HG03354 (cell line): ENCODE data around the gene SLIT1.

ENCODE experiments used
- ATAC-seq: cut with Tn5 transposase; IDR thresholded peaks from one replicate; pipeline ENCODE4 v1.9.1; 2021; ENCODE audit warnings: mild to moderate bottlenecking; ENCODE audit not compliant: unreplicated experiment, poor library complexity, severe bottlenecking

SLIT1 gene

DNA sequence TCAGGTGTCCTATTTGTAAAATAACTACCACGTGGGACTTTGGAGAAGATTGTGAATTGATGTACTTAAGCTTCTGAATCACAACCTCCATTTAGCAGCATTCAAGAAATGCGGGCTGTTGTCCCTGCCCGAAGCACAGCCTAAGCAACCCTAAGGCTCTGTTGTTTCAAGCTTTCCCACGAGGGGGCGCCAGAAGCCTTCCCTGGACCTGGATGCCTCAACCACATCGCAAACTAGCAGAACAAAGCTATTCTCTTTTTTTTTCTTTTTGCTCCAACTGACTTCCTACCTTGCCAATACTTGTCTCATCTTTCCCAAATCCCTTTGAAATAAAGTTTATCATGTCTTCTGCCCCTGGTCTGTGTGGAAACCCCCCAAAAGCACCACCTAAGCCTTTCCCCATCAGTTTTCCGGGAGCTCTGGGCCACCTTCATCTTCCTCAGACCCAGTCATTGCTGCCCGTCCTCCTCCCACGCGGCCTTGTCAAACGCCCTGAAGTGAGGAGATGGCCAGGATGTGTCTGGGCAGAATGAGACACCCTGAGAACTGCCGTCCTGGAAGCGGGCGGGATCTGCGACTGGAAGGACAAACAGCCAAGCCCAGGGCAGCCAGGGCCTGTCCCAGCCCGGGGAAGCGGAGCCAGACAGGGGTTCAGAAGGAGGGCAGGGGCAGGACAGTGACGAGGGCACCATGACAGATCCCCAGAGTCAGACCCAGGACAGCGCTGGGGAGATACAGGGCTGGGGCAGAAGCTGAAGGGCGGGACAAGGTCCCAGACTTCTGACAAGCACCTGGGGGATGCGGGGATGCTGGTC lies 112.7 kb downstream of the SLIT1 start:
- ATAC-seq = peak; percentile 53

DNA sequence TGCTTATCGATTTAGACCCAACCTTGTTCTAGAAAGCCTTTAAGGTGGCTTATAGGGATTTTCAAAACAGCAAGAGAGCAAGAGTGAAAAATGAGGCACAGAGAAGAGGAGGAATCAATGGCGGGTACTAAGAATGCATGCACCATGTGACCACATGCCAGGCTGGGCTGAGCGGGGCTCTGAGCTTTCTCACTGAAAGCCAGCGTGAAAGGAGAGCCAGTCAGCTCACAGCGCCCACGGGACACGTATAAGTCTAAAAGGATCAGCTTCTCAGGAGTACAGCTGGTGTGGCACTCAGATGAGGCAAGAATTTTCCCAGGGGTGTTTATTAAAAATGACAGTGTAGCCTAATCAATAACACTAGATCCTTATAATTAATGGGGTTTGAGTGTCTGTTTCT lies 114.3 kb downstream of the SLIT1 start:
- ATAC-seq = no peak

DNA sequence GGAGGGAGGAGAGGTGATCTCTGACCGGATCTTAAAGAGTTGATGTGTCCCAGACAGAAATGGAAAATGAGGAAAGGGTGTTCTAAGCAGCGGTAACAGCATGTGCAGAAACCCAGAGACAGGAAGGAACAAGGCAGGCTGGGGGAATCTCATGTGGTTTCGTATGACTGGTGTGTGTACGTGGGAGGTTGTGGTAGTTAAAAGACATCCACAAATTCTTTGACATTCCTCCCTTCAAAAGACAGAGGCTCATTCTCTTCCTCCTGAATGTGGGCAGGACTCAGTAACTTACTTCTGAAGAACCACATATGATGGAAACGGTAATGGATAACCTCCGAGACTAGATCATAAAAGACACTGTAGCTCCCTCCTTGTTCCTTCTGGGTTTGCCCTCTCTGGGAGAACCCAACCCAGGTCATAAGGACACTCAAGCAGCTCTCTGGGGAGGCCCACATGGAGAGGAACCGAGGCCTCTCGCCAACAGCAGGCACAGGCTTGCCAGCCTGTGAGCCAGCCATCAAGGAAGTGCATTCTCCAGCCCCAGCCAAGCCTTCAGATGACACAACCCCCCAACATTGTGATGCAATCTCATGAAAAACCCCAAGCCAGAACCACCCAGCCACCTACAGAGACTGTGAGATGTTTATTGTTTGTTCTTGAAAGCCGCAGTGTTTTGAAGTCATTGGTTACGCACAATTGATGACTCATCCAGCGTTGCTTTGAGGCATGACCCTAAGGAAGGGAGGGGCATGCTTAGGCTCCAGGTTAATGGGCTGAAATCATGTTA lies 116.0 kb downstream of the SLIT1 start:
- no peak for ATAC-seq

DNA sequence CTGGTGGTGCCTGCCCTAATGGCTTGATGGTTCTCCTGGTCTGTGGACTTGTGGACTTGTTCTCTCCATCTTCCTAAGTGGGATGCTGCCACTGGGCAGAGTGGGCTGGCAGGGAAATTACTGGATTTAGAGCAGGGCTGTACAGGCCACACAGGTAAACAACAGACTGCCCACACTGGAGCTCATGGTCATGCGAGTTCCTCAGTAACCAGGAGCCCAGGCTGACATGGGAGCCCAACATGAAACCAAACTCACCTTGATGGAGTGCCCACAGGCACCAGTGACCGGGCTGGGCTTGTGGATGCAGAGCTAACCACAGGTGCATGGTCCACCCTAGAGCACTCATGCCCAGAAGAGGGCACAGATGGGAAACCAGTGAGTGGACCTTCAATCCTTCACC lies 116.7 kb downstream of the SLIT1 start:
- no peak for ATAC-seq

DNA sequence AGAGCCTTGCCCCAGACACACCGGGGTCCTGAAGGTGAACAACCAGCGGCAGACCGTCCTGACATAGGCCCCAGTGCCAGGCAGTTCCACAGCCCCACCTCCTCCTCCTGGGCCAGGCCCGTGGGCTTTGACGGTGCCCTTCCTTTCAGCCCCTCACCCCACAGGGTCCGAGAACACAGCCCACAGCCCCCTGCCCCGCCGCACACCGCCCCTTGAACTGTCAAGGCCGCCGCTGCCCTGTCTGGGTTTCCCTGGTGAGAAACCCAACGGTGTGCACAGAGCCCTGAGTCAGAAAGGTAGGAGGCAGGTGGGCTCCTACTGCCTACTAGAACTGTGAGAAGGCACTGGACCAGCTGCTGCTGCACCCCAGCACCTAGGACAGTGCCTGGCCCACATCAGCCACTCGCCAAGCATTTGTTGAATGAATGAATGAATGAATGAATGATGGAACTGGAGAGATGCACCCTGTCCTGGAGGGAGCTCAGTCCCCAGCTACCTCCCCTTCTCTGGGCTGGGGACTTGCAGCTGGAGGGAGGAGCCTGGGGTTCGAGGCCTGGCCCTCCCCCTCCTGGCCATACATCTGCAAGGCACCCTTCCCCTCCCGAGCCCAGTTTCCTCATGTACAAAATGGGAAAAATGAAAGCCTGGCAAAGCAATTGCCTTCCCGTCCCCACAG lies 117.9 kb downstream of the SLIT1 start:
- no peak for ATAC-seq

DNA sequence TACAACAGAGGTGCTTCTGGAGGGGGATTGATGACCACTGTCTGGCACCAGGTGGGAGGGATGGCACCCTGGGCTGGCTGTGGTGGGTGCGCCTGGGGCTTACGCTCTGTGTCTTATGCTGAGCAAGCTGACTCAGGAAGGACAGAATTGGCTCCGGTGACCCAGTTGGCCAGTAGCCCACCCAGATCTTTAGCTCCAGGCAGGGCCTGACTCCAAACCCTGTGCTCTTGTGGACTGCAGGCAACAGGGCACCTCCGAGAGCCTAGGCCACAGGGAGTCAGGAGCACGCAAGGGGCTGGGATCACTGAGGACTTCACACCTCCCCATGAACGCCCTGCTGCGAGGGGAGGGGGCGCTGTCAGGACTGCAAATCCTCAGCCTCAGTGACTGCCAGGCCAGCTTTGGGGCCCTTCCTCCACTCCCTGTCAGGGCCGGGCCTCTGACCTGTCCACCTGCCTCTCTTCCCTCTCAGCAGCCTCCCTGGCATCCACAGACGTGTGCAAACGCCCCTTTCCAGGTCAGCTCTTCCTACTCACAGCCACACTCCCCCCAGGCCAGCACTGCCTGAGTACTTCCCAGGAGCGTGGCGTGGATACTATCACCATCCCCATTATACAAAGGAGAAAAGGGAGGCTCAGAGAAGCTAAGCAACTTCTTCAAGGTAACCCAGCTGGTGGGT lies 118.7 kb downstream of the SLIT1 start:
- no peak for ATAC-seq

DNA sequence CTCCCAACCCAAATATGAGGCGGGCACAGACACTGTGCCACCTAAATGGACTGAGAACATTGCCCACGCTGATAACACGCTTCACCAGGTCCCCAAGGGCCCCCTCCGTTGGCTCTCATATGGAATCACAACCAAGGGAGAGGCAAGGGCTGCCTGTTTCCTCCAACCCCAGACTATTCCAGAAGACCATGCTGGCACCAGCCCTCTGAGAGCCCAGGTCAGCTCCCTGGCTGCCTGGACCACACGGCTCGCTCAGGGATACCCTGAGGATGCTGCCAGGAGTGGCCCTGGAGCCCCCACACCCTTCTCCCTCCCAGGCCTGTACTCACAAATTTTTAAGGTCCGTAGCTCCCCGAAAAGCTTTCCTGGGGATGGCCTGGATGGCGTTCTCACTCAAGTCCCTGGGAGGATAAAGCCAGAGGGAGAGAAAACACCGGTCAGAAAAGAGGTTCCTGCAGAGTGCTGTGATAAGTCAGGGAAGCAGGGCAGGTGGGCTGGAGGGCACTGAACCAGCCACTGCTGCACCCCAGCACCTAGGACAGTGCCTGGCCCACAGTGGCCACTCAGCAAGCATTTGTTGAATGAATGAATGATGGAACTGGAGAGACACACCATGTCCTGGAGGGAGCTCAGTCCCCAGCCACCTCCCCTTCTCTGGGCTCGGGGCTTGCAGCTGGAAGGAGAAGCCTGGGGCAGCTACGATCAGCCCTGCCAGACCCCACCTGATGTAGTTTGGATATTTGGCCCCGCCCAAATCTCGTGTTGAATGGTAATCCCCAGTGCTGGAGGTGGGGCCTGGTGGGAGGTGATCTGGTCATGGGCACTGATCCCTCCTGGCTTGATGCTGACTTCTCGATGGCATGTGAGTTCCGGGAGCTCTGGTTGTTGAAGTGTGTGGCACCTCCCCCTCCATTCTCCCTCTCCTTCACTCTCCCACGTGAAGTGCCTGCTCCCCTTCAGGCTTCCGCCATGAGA lies 119.8 kb downstream of the SLIT1 start:
- no peak for ATAC-seq

DNA sequence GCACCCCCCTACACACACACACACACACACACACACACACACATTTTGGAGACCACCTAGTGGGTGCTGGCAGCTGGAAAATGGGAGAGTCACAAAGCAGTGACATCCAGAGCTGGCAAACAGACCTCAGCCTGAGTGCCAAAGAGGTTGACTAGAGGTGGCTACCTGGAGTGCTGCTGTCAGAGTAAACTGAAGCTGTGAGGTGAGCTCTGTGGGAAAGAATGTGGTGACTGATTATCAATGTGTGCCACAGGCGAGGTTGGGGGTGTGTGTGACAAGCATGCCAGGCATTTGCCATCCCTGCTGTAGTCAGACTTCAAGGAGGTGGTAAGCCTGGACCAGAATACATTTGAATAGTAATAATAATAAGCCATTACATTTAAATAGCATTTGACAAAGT lies 120.6 kb downstream of the SLIT1 start:
- no peak for ATAC-seq

DNA sequence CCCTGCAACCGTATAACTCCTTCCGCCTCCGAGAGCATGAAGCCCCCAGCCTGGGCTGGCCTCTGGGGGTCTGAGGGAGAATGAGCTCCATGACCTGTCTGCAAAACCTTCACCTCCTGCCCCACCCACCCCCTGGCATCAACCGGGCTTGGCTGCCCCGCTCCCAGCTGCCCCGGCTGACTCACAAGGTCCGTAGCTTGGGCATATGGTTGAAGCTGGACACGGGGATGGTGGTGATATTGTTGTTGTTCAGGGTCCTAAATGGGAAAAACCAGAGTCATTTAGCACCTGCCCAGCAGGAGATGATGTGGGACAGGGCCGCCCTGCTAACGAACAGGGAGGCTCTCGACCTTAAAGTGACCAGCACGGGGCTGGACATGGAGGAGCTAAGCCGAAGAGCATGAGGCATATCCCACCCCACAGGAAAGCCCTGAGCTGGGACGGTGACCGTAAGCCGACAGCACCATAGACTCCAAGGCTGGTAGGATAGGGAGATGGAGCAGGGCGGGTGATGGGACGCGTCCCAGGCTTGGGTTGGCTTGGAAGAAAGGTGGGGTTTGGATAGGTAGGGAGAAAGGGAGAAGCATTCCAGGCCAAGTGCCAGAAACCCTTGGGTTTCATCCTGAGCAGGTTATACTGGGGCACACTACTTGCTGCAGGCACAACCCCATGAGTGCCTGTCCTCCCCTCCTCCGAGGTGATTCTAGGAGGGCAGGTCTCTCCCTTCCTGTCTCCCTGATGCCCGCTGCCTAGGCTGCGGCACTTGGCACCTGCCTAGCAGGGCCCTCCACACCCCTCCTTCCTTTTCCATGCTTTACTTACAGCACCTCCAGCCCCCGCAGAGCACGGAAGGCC lies 121.5 kb downstream of the SLIT1 start:
- ATAC-seq = no peak

DNA sequence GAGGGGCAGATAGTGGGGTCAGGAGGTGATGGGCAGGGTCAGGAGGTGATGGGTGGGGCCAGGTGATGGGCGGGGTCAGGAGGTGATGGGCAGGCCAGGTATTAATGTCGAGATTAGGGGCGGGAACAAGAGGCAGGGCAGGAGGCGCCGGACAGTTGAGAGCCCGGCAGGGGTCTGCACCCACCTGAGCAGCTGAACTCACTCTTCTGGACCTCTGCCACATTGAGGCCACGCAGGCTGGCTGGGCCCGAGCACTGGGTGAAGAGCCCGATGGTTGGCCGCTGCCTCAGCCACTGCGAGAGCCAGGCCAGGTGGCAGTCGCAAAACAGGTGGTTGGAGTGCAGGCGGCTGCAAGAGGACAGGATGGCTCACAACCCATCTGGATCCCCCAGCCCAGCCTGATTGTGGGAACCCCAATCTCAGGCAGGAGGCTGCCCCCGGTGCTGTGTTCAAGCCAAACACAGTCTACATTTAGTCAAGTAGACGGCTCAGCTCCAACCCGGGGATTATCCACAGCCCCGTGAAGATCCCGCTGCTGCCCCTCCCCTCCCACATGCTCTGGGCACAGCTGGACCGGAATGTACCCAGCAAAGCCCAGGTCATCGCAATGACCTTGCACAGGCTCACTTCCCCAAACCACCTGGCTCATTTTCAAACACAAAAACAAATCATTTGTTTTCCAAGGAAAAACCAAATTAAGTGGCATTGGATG lies 122.3 kb downstream of the SLIT1 start:
- no peak for ATAC-seq

DNA sequence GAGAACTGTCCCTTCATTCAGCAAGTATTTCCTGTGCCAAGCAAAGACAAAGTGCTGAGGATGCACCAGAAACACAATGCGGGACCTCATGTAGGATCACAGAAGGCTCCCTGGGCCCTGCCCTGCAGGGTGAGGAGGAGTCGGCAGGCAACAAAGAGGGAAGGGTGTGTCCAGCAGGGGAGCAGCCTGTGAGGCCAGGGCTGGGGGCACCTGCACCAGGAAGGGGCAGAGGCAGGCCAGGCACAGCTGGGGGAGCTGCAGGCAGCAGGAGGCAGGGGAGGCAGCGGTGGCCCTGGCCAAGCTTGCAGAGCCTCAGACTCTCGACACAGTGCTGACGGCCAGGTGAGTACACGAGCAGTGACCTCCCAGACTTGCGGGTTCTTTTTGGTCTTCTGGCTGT lies 123.3 kb downstream of the SLIT1 start:
- ATAC-seq = no peak

DNA sequence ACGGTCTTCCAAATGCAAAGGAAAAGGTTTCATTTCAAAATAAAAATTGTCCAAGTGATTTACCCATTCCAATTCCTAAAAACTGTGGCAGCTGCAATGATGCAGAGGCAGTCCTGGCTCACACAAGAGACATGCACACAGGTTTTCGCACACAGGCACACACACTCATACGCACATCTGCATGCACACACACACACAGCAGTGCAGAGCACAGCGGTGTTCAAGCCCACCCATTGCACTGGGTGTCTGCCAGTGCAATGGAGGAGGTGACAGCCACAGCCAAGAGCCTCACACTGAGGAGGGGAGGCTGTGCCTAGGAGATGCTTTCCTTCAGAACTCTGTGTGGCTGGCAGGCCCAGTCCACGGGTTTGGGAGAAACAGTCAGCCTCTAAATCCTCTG lies 123.7 kb downstream of the SLIT1 start:
- no peak for ATAC-seq

DNA sequence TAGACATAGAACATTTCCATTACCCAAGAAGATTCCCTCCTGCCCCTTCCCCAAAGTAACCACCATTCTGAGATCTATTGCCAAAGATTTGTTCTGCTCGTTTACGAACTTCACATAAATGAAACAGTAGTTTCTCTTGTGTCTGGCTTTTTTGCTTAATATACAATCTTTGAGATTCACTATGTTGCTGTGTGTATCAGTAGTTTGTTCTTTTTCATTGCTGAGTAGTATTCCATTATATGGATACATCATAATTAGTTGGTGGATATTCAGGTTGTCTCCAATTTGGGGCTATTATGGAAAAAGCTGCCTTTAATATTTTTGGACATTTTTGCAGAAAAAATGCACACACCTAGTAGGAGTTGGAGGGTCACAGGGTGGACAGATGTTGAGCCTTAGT lies 124.3 kb downstream of the SLIT1 start:
- no peak for ATAC-seq

DNA sequence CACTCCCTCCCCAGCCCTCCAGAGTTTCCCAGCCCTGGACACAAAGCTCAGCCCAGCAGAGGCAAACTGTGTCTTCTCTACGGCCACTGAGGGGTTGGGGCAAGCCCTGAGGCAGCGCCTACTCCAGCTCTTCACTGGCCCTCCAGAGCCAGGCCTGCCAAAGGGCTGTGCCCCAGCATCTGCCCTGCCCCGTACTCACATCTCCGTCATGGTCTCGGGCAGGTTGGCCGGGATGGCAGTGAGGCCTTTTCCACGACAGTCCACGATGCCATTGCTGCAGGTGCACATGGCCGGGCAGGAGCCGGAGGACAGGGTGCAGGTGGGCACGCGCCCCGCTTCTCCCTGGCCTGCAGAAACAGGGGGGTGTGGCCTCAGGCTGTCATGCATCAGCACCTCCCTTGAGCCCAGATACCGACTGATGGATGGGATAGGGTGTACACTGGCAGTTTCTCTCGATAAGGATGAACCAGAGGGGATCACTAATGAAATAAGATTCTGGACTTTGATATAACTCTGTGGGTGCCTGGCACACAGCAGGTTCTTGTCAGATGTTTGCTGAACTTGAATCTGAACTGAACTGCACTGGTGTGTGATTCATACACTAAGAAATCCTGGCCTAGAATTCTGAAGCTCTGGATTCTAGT lies 125.2 kb downstream of the SLIT1 start:
- no peak for ATAC-seq

DNA sequence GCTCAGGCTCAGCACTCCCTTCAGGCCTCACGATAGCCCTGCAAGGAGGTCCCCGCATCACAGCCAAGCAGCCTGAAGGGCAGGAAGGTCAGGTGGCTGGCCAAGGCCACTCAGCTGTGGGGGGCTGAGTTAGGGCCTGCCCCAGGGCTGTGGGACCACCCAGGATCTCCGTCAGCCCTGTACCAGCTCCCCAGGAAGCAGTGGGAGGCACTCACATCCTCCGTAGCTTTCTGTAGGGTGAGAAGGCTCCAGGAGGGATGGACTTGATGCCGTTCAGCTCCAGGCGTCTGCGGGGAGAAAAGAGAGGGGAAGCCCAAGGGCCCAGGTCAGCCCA lies 125.9 kb downstream of the SLIT1 start:
- no peak for ATAC-seq

DNA sequence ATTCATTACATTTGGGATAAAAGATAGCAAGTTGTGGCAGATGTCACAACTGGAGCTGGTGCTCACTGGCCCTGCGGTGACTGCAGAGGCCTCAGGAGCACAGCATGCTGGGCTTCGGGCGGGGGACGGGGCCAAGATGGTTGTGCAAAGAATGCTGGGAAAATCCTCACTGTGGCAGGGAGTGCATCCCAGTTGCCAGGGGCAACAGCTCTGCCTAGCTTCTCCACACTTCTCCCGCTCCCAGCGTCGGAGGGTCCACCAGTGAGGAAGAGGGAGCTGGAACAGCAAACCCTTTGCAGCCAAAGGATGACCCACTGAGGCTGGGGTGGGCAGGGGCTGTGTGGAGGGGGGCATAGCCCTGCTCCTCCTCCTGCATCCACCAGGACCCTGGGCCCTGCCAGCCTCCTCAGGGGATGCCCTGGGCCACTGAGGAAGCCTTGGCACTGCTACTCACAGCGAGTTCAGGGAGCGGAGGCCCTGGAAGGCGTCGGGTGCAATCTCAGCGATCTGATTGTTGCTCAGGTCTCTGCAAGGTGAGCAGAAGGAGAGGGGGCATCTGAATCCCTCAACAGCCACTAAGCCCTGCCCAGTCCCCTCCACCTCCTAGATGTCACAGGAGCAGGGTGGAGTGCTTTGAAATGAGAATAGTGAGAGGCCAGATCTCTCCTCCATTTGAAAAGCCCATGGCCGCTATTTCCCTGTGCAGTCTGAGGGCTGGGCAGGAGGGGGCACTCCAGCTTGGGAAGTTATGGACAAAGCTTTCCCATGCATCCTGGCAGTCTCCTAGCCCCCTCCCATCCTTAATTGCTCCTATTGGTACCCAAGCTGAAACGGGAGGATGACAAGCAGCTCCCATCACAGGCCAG lies 126.5 kb downstream of the SLIT1 start:
- no peak for ATAC-seq
